HG03196 (cell line): ENCODE data around the gene NECTIN2.
"Not testable (repeated sequence)": the region's sequence is repeated elsewhere in the genome, so short reads cannot be mapped to it uniquely, and the experiment has no call there.

Experiments used
- ATAC-seq: cut with Tn5 transposase; IDR thresholded peaks from one replicate; pipeline ENCODE4 v1.9.1; 2021; ENCODE audit not compliant: unreplicated experiment

The NECTIN2 gene

GRCh38 chr19:44904426-44904994 lies 58.4 kb downstream of the NECTIN2 start:
- no peak for ATAC-seq

GRCh38 chr19:44905437-44906160 lies 59.5 kb downstream of the NECTIN2 start, which contains the start of gene APOE:
Gene APOE, plus strand, starts transcription at chr19:44905796. Its CDS starts 829 bp downstream, at chr19:44906625.
- ATAC-seq, result no peak

GRCh38 chr19:44907613-44908012 lies 61.5 kb downstream of the NECTIN2 start:
- ATAC-seq, result no peak

- ATAC-seq, result no peak
Measured at GRCh38 chr19:44908074-44908835, 62.2 kb downstream of the NECTIN2 start.

- no peak for ATAC-seq
Measured at GRCh38 chr19:44908836-44909261, 62.8 kb downstream of the NECTIN2 start.

GRCh38 chr19:44909775-44910174 lies 63.7 kb downstream of the NECTIN2 start:
- ATAC-seq, result no peak

- not testable (repeated sequence) for ATAC-seq
Measured at GRCh38 chr19:44911896-44912295, 65.8 kb downstream of the NECTIN2 start.

GRCh38 chr19:44912854-44913253 lies 66.8 kb downstream of the NECTIN2 start:
- ATAC-seq, result no peak

- ATAC-seq, result not testable (repeated sequence)
Measured at GRCh38 chr19:44913512-44914432, 67.7 kb downstream of the NECTIN2 start.

GRCh38 chr19:44914433-44915206 lies 68.5 kb downstream of the NECTIN2 start, which contains the start of gene APOC1:
Gene APOC1, plus strand, starts transcription at chr19:44914608. Its CDS starts 284 bp downstream, at chr19:44914892.
- ATAC-seq, result peak; percentile 77

GRCh38 chr19:44924243-44924725 lies 78.2 kb downstream of the NECTIN2 start:
- no peak for ATAC-seq

GRCh38 chr19:44925114-44925891 lies 79.2 kb downstream of the NECTIN2 start:
- no peak for ATAC-seq

- not testable (repeated sequence) for ATAC-seq
Measured at GRCh38 chr19:44926245-44927077, 80.4 kb downstream of the NECTIN2 start.

GRCh38 chr19:44927746-44928145 lies 81.6 kb downstream of the NECTIN2 start:
- ATAC-seq, result no peak

- no peak for ATAC-seq
Measured at GRCh38 chr19:44930088-44930487, 84.0 kb downstream of the NECTIN2 start.

GRCh38 chr19:44931541-44931940 lies 85.4 kb downstream of the NECTIN2 start:
- no peak for ATAC-seq
